PFSK-1 (cell line): ENCODE measurements around the gene SPATA1.

Experiments used
- FOXP2 ChIP-seq: optimal IDR thresholded peaks from 2 replicates; pipeline ENCODE3; 2011; ENCODE audit warnings: borderline replicate concordance, control low read depth, inconsistent platforms; ENCODE audit not compliant: insufficient read depth; ENCODE audit errors: extremely low read length, extremely low read depth
- POLR2AphosphoS5 ChIP-seq: IDR thresholded peaks from 2 replicates; pipeline ENCODE4 v1.6.1; 2012; ENCODE audit warnings: low read depth, mild to moderate bottlenecking, control low read depth, low read length, moderate library complexity
- SIN3A ChIP-seq: IDR thresholded peaks from 2 replicates; pipeline ENCODE4 v1.6.1; 2012; ENCODE audit warnings: mild to moderate bottlenecking, low read length, moderate library complexity, borderline replicate concordance; ENCODE audit not compliant: insufficient read depth
- TAF1 ChIP-seq: IDR thresholded peaks from 2 replicates; pipeline ENCODE4 v1.6.1; 2012; ENCODE audit warnings: low read length, control low read depth, borderline replicate concordance; ENCODE audit not compliant: insufficient read depth
- TF ChIP-seq, protein P1 (sequence below), 2 experiments: IDR thresholded peaks; 2 replicates each; pipeline versions ENCODE4 v1.6.1 to v1.8.0; 2011 to 2012; ENCODE audit warnings: low read depth in 2 of 2, low read length in 2 of 2, control low read depth in 1 of 2, inconsistent platforms in 1 of 2, mild to moderate bottlenecking in 1 of 2, moderate library complexity in 1 of 2; ENCODE audit not compliant: insufficient read depth in 1 of 2

SPATA1 gene

DNA sequence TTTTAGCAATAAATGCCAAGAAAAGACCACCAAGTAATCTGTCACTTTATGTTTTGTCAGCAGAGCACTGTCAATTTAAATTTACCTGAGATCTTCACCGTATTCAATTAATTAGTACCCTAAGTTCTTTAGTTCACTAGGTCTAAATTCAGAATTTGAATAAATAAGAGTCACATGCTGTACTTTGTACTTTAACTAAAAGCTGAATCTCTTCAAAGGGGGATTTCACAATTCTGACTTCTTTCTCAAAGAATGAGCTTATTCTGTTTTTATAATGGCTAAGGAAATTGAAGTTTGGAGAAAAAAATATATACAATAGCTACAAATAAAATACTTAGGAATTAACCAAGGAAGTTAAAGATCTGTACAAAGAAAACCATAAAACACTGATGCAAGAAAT lies 2.3 kb downstream of the SPATA1 start:
- TF ChIP-seq, protein P1, sequence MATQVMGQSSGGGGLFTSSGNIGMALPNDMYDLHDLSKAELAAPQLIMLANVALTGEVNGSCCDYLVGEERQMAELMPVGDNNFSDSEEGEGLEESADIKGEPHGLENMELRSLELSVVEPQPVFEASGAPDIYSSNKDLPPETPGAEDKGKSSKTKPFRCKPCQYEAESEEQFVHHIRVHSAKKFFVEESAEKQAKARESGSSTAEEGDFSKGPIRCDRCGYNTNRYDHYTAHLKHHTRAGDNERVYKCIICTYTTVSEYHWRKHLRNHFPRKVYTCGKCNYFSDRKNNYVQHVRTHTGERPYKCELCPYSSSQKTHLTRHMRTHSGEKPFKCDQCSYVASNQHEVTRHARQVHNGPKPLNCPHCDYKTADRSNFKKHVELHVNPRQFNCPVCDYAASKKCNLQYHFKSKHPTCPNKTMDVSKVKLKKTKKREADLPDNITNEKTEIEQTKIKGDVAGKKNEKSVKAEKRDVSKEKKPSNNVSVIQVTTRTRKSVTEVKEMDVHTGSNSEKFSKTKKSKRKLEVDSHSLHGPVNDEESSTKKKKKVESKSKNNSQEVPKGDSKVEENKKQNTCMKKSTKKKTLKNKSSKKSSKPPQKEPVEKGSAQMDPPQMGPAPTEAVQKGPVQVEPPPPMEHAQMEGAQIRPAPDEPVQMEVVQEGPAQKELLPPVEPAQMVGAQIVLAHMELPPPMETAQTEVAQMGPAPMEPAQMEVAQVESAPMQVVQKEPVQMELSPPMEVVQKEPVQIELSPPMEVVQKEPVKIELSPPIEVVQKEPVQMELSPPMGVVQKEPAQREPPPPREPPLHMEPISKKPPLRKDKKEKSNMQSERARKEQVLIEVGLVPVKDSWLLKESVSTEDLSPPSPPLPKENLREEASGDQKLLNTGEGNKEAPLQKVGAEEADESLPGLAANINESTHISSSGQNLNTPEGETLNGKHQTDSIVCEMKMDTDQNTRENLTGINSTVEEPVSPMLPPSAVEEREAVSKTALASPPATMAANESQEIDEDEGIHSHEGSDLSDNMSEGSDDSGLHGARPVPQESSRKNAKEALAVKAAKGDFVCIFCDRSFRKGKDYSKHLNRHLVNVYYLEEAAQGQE (IDR thresholded peaks at IDR 0.05; ENCODE audit: insufficient read depth in 1 of 2, low read depth in 2 of 2, low read length in 2 of 2) = no peak
- TF ChIP-seq TAF1 (no peak), POLR2AphosphoS5 (no peak), FOXP2 (no peak), SIN3A (no peak)

DNA sequence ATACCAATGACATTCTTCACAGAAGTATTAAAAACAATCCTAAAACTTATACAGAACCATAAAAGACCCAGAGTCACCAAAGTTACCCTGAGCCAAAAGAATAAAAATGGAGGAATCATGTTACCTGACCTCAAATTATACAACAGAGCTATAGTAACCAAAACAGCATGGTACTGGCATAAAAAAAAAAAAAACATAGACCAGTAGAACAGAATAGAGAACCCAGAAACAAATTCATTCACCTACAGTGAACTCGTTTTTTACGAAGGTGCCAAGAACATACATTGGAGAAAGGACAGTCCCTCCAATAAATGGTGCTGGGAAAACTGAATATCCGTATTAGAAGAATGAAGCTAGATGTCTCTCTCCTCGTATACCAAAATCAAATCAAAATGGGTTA lies 2.8 kb downstream of the SPATA1 start:
- TF ChIP-seq, protein P1 (IDR thresholded peaks at IDR 0.05; ENCODE audit: insufficient read depth in 1 of 2, low read depth in 2 of 2, low read length in 2 of 2) = no peak

DNA sequence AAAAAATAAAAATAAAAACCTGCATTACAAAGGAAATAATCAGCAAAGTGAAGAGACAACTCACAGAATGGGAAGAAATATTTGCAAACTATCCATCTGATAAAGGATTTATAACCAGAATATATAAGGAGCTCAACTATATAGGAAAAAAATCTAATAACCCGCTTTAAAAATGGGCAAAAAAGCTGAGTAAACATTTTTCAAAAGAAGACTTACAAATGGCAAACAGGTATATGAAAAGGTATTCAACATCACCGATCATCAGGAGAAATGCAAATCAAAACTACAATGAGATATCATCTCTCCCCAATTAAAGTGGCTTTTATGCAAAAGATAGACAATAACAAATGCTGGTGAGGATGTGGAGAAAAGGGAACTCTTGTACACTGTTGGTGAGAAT lies 4.0 kb downstream of the SPATA1 start:
- no peak for TF ChIP-seq TAF1
- no peak for TF ChIP-seq POLR2AphosphoS5
- no peak for TF ChIP-seq SIN3A
- TF ChIP-seq, protein P1 (IDR thresholded peaks at IDR 0.05; ENCODE audit: insufficient read depth in 1 of 2, low read depth in 2 of 2, low read length in 2 of 2) = no peak
- TF ChIP-seq FOXP2 = no peak

DNA sequence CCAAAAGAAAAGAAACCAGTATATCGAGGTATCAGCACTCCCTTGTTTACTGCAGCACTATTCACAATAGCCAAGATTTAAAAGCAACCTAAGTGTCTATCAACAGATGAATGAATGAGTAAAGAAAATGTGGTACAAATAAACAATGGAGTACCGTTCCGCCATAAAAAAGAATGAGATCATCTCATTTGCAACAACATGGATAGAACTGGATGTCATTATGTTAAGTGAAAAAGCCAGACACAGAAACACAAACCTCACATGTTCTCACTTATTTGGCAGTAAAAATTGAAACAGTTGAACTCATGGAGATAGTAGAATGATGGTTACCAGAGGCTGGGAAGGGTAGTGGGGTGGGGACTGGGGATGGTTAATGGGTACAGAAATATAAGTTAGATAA lies 4.5 kb downstream of the SPATA1 start:
- TF ChIP-seq, protein P1 (IDR thresholded peaks at IDR 0.05; ENCODE audit: insufficient read depth in 1 of 2, low read depth in 2 of 2, low read length in 2 of 2) = no peak

DNA sequence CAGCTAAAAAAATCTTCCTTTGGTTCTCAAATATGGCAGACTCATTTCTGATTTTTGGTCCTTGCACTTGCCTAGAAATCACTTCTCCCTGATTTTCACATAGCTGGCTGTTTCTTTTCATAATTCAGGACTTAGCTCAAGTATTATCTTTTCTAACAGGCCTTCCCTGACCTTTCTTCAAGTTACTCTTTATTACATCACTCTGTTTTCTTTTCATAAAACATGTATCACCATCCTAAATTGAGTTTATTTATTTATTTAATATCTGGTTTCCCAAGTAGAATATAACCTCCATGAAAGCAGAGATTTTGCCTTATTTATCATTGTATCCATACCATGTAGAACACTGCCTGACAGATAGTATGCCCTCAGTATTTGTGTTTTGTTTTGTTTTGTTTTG lies 18.4 kb downstream of the SPATA1 start:
- TF ChIP-seq POLR2AphosphoS5 (no peak), FOXP2 (no peak)

DNA sequence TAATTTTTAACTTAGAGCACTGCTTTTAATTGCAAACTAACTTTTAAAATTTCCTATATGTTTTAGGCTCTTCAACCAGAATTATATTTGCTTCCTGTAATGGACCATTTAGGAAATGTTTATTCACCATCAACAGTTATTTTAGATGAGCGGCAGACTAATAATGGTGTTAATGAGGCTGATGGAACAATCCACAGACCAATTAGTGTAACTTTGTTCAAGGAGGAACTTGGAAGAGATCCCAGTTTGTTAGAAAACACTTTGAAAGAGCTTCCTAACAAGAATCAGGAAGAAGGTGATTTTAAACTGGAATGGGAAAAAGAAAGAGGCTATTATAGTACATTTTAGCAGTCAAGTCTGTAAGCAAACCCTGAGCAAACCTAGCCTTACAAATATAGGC lies 19.6 kb downstream of the SPATA1 start:
- TF ChIP-seq, protein P1 (IDR thresholded peaks at IDR 0.05; ENCODE audit: insufficient read depth in 1 of 2, low read depth in 2 of 2, low read length in 2 of 2) = no peak
- TF ChIP-seq TAF1 (no peak), SIN3A (no peak), POLR2AphosphoS5 (no peak), FOXP2 (no peak)
